Measurements from ENCODE around the gene GRK4.

GRK4 gene

DNA sequence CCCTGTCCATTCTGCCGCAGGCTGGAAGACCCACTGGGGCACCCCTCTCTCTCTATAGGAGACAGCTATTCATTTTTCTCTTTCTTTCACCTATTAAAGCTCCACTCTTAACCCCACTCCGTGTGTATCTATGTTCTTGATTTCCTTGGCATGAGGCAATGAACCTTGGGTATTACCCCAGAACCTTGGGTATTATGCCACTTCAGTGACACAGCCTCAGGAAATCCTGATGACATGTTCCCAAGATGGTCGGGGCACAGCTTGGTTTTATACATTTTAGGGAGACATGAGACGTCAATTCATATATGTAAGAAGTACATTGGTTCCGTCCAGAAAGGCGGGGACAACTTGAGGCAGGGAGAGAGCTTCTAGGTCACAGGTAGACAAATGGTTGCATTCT is 97.6 kb downstream of the GRK4 start:
- no peaks in the 10 kb centered on the region for H3K27me3 ChIP-seq (ENCODE audit: control insufficient read depth, insufficient read depth, low read length)

DNA sequence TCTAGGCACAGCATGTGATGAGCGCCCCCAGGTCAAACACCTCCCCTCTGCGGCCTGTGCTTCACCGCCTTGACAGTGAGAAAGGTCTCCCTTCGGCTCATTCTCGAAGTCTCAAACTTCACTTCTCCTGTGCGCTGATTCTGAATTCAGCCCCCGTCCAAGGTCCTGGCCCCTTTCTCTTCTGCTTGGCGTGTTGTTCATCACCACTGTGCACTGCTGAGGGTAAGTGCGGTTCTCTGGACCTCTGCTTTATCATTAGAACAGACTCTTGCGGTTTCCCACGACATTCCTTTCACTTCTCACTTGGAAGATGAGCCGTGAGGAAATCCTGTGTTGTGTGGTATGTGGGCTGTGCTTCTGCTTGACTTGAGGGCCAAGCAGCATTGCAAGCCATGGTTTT is 99.1 kb downstream of the GRK4 start:
- H3K9me3 ChIP-seq (ENCODE audit: control insufficient read depth, low read depth, low read length): no peaks in the 10 kb centered on the region
- H3K27me3 ChIP-seq (ENCODE audit: control insufficient read depth, insufficient read depth, low read length): no peaks in the 10 kb centered on the region
- no peak overlapping the region for H3K27ac ChIP-seq (ENCODE audit: low read length)
- H3K9ac ChIP-seq (ENCODE audit: low read length): no peak overlapping the region
- H3K4me1 ChIP-seq (ENCODE audit: control insufficient read depth, low read depth, low read length): no peaks in the 10 kb centered on the region
- H3K4me3 ChIP-seq (ENCODE audit: low read length): no peak overlapping the region
- no peaks in the 10 kb centered on the region for H3K36me3 ChIP-seq (ENCODE audit: control insufficient read depth, low read depth, low read length)

More for the DNA sequence above, 97.6 kb downstream of the GRK4 start:
- H3K9me3 ChIP-seq (ENCODE audit: control insufficient read depth, low read depth, low read length): peaks cover 4% of the 10 kb centered on the region
- H3K4me3 ChIP-seq (ENCODE audit: low read length): no peak overlapping the region
- no peak overlapping the region for H3K9ac ChIP-seq (ENCODE audit: low read length)
- H3K4me1 ChIP-seq (ENCODE audit: control insufficient read depth, low read depth, low read length): no peaks in the 10 kb centered on the region
- H3K27ac ChIP-seq (ENCODE audit: low read length): no peak overlapping the region
- H3K36me3 ChIP-seq (ENCODE audit: control insufficient read depth, low read depth, low read length): no peaks in the 10 kb centered on the region

DNA sequence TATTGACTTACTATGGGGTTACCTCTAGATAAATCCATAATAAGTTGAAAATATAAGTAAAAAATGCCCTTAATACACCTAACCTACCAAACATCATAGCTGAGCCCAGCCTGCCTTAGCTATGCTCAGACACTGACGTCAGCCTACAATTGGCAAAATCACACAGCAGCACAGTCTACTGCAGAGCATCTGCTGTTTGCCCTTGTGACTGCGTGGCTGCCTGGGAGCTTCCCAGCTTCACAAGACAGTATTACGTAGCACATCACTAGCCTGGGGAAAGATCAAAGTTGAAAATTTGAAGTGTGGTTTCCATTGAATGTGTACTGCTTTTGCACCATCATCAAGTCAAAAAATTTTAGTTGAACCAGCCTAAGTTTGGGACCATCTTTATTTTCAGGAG is 102.2 kb downstream of the GRK4 start:
- Histone ChIP-seq H3K9me3 (ENCODE audit: control insufficient read depth, low read depth, low read length) (no peaks in the 10 kb centered on the region), H3K36me3 (ENCODE audit: control insufficient read depth, low read depth, low read length) (no peaks in the 10 kb centered on the region), H3K27me3 (ENCODE audit: control insufficient read depth, insufficient read depth, low read length) (no peaks in the 10 kb centered on the region), H3K4me1 (ENCODE audit: control insufficient read depth, low read depth, low read length) (no peaks in the 10 kb centered on the region), H3K9ac (ENCODE audit: low read length) (no peak overlapping the region), H3K4me3 (ENCODE audit: low read length) (no peak overlapping the region), H3K27ac (ENCODE audit: low read length) (no peak overlapping the region)

DNA sequence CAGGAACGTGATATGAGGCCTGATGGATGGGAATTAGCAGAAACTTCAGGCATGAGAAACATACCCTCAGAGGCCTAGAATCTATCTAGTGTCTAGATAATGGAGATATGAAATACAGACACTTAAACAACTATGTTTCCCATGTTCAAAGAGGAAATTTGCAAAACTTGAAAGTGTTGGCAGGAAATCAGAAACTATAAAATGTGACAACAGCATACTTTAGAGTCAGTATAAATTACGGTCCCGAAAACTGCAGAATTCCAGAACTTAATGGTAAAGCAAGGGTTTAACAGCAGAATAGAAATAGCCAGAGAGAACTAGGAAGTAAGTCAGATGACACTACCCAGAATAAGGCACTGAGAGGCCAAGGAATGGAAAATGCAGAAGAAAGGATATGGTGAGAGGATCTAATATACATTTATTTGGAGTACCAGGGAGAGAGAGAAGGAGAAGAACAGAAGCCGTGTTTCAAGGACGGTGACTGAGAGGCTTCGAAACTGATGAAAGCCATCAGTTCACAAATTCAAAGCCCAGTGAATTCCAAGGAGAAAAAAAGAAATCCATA is 103.5 kb downstream of the GRK4 start:
- Histone ChIP-seq H3K27me3 (ENCODE audit: control insufficient read depth, insufficient read depth, low read length) (no peaks in the 10 kb centered on the region), H3K9ac (ENCODE audit: low read length) (no peak overlapping the region), H3K27ac (ENCODE audit: low read length) (no peak overlapping the region), H3K4me3 (ENCODE audit: low read length) (no peak overlapping the region), H3K36me3 (ENCODE audit: control insufficient read depth, low read depth, low read length) (no peaks in the 10 kb centered on the region), H3K9me3 (ENCODE audit: control insufficient read depth, low read depth, low read length) (no peaks in the 10 kb centered on the region), H3K4me1 (ENCODE audit: control insufficient read depth, low read depth, low read length) (no peaks in the 10 kb centered on the region)

DNA sequence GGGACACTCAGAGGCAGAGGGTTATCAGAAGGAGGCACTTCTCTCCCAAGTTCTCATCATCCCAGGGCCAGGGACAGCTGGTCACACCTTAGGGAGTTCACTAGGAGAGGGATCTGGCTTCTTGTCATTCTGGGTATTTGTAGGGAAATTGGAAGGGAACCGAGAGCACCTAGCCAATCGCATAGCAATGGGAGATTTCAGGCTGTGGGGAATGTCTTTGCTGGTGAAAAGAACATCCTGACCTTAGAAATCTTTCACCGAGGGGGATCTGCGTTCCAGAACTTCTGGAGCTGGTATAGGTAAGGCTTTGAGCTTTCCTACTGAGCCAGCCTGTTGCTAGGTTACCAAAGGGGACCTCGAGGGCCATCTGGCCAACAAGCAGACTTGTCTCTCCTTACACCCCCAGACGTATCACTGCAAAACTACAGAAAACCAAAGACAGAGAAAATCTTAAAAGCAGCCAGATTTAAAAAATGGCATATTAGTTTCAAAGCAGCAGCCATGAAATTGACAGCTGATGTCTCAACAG is 104.2 kb downstream of the GRK4 start:
- H3K4me1 ChIP-seq (ENCODE audit: control insufficient read depth, low read depth, low read length): no peaks in the 10 kb centered on the region
- no peak overlapping the region for H3K27ac ChIP-seq (ENCODE audit: low read length)
- H3K9me3 ChIP-seq (ENCODE audit: control insufficient read depth, low read depth, low read length): no peaks in the 10 kb centered on the region
- H3K9ac ChIP-seq (ENCODE audit: low read length): no peak overlapping the region
- H3K36me3 ChIP-seq (ENCODE audit: control insufficient read depth, low read depth, low read length): no peaks in the 10 kb centered on the region
- no peak overlapping the region for H3K4me3 ChIP-seq (ENCODE audit: low read length)
- H3K27me3 ChIP-seq (ENCODE audit: control insufficient read depth, insufficient read depth, low read length): no peaks in the 10 kb centered on the region

DNA sequence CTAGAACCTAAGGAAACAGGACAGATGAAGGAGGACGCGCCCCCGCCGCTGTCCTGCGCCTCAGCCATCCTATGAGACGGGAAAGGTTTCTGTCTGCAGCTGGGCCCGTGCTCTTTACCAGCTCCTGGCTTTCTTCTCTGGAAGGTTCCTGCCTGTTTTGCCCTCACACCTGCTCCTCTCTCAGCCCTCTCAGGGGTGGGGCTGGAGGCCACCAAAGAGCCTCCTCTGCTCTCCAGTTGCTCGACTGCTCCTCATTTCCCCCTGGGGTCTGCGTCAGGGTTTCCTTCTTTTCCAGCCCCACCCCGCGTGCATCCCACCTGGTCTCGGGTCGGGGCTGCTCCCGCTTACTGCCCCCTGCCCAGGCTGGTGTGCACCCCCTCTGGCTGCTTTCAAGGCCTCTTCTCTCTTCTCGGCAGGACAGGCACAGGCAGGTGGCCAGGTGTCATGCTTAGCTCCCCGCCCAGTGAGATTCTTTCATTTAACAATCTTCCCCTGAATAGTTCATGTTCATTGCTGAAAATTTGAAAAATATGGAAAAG is 106.4 kb downstream of the GRK4 start:
- H3K4me1 ChIP-seq (ENCODE audit: control insufficient read depth, low read depth, low read length): no peaks in the 10 kb centered on the region
- no peaks in the 10 kb centered on the region for H3K36me3 ChIP-seq (ENCODE audit: control insufficient read depth, low read depth, low read length)
- H3K9ac ChIP-seq (ENCODE audit: low read length): no peak overlapping the region
- no peaks in the 10 kb centered on the region for H3K27me3 ChIP-seq (ENCODE audit: control insufficient read depth, insufficient read depth, low read length)
- no peaks in the 10 kb centered on the region for H3K9me3 ChIP-seq (ENCODE audit: control insufficient read depth, low read depth, low read length)
- no peak overlapping the region for H3K27ac ChIP-seq (ENCODE audit: low read length)
- H3K4me3 ChIP-seq (ENCODE audit: low read length): no peak overlapping the region

DNA sequence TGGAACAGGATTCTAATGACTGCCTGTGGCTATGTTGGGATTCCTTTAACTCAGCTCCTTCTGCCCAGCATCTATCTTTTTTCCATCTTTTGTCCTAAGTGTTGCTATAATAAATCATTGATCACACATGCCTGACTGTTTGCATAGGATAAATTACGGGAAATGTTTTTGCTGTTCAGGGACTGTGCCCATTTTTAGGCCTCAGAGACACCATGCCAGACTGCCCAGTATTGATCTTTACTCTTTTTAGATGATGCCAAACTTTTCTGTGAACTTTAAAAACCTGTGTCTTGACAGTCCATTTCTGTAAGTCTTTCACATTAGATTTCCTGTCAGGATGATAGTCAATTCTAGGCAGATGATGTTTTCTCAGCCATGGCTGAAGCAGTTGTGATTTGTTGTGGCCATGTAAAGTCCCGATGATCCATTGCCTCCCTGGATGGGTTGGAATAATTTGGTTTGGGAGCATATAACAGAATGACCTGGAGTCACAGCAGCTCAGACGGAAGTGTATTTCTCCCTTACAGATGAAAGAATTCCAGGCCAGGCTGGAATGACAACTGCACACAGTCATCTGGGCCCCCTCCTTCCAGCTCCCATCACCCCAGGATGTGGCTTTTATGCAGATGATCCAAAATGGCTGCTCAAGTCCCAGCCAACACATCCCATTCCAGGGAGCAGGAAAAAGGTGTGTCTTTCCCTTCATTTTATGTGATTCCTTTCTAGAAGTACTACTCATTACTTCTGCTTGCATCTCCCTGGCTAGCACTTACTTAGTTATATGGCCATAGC is 107.5 kb downstream of the GRK4 start:
- H3K4me1 ChIP-seq (ENCODE audit: control insufficient read depth, low read depth, low read length): peaks cover 3% of the 10 kb centered on the region
- no peaks in the 10 kb centered on the region for H3K36me3 ChIP-seq (ENCODE audit: control insufficient read depth, low read depth, low read length)
- no peaks in the 10 kb centered on the region for H3K9me3 ChIP-seq (ENCODE audit: control insufficient read depth, low read depth, low read length)
- H3K9ac ChIP-seq (ENCODE audit: low read length): no peak overlapping the region
- no peak overlapping the region for H3K27ac ChIP-seq (ENCODE audit: low read length)
- no peak overlapping the region for H3K4me3 ChIP-seq (ENCODE audit: low read length)
- no peaks in the 10 kb centered on the region for H3K27me3 ChIP-seq (ENCODE audit: control insufficient read depth, insufficient read depth, low read length)

DNA sequence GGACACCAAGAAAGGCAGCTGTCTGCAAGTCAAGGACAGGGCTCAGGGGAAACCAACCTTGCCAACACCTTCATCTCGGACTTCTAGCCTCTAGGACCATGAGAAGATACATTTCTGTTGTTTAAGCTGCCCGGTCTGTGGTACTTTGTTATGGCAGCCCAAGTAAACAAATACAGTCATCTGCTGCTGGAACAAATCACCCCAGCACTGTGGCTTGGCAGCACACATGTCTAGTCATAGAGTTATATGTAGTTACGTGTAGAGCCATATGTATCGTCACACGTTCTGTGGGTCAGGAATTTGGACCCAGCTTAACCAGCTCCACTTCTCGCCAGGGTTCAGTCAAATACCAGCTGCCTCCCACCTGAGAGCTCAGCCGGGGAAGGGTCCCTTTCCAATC is 108.4 kb downstream of the GRK4 start:
- peaks cover 9% of the 10 kb centered on the region for H3K4me1 ChIP-seq (ENCODE audit: control insufficient read depth, low read depth, low read length)
- no peaks in the 10 kb centered on the region for H3K27me3 ChIP-seq (ENCODE audit: control insufficient read depth, insufficient read depth, low read length)
- no peak overlapping the region for H3K27ac ChIP-seq (ENCODE audit: low read length)
- H3K36me3 ChIP-seq (ENCODE audit: control insufficient read depth, low read depth, low read length): no peaks in the 10 kb centered on the region
- no peak overlapping the region for H3K9ac ChIP-seq (ENCODE audit: low read length)
- H3K9me3 ChIP-seq (ENCODE audit: control insufficient read depth, low read depth, low read length): no peaks in the 10 kb centered on the region
- H3K4me3 ChIP-seq (ENCODE audit: low read length): no peak overlapping the region

DNA sequence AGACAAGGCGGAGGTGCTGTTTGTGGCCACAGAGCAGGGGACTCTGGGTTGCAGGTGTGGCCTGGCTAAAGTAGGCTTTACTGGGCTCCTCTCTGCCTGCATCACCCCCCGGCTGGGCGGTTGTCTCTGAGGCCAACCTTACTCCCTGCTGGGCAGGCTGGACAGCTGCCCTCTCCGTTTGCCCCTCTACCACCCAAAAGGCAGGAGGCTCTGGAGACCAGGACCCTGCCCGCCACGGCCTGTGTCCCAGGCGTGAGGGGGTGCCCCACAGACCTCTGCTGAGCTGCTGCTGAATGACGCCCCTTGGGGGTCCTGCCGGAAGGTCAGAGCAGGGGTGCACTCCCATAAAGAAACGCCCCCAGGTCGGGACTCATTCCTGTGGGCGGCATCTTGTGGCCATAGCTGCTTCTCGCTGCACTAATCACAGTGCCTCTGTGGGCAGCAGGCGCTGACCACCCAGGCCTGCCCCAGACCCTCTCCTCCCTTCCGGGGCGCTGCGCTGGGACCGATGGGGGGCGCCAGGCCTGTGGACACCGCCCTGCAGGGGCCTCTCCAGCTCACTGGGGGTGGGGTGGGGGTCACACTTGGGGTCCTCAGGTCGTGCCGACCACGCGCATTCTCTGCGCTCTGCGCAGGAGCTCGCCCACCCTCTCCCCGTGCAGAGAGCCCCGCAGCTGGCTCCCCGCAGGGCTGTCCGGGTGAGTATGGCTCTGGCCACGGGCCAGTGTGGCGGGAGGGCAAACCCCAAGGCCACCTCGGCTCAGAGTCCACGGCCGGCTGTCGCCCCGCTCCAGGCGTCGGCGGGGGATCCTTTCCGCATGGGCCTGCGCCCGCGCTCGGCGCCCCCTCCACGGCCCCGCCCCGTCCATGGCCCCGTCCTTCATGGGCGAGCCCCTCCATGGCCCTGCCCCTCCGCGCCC is 110.0 kb downstream of the GRK4 start:
- H3K27ac ChIP-seq (ENCODE audit: low read length): no peak overlapping the region
- peaks cover 9% of the 10 kb centered on the region for H3K4me1 ChIP-seq (ENCODE audit: control insufficient read depth, low read depth, low read length)
- no peaks in the 10 kb centered on the region for H3K9me3 ChIP-seq (ENCODE audit: control insufficient read depth, low read depth, low read length)
- H3K9ac ChIP-seq (ENCODE audit: low read length): no peak overlapping the region
- no peaks in the 10 kb centered on the region for H3K36me3 ChIP-seq (ENCODE audit: control insufficient read depth, low read depth, low read length)
- no peaks in the 10 kb centered on the region for H3K27me3 ChIP-seq (ENCODE audit: control insufficient read depth, insufficient read depth, low read length)
- peak overlapping the region; percentile 70 for H3K4me3 ChIP-seq (ENCODE audit: low read length)

DNA sequence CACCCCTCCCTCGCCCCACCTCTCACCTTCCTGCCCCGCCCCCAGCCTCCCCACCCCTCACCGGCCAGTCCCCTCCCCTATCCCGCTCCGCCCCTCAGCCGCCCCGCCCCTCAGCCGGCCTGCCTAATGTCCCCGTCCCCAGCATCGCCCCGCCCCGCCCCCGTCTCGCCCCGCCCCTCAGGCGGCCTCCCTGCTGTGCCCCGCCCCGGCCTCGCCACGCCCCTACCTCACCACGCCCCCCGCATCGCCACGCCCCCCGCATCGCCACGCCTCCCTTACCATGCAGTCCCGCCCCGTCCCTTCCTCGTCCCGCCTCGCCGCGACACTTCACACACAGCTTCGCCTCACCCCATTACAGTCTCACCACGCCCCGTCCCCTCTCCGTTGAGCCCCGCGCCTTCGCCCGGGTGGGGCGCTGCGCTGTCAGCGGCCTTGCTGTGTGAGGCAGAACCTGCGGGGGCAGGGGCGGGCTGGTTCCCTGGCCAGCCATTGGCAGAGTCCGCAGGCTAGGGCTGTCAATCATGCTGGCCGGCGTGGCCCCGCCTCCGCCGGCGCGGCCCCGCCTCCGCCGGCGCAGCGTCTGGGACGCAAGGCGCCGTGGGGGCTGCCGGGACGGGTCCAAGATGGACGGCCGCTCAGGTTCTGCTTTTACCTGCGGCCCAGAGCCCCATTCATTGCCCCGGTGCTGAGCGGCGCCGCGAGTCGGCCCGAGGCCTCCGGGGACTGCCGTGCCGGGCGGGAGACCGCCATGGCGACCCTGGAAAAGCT is 110.9 kb downstream of the GRK4 start, which contains the start of the genes HTT and HTT-AS:
Gene HTT, plus strand, starts transcription at position 604 of the 768 bp plus-strand sequence. Its CDS starts 145 bp downstream, at position 749.
Gene HTT-AS, minus strand, starts transcription at position 461 of the 768 bp plus-strand sequence.
- Histone ChIP-seq H3K27me3 (ENCODE audit: control insufficient read depth, insufficient read depth, low read length) (no peaks in the 10 kb centered on the region), H3K36me3 (ENCODE audit: control insufficient read depth, low read depth, low read length) (no peaks in the 10 kb centered on the region), H3K9ac (ENCODE audit: low read length) (peak within 1 kb of the TSS; percentile 91), H3K4me3 (ENCODE audit: low read length) (peak within 1 kb of the TSS; percentile 92), H3K9me3 (ENCODE audit: control insufficient read depth, low read depth, low read length) (no peaks in the 10 kb centered on the region), H3K4me1 (ENCODE audit: control insufficient read depth, low read depth, low read length) (peaks cover 9% of the 10 kb centered on the region), H3K27ac (ENCODE audit: low read length) (peak within 1 kb of the TSS; percentile 75)

Measured in iPS-18a (cell line).